Hematopoietic multipotent progenitor cell (in vitro differentiated cells): ENCODE measurements around the gene TUBB2A. TPM values are rescaled to one million over a fixed set of nuclear protein-coding genes. Genes with fewer than 3 reads are reported as not detected.
"Not testable (repeated sequence)": the region's sequence is repeated elsewhere in the genome, so short reads cannot be mapped to it uniquely, and the experiment has no call there.

Source experiments
- DNase-seq, 3 donors: peaks; one replicate each; pipeline ENCODE4 v3.0.0-alpha.2; 2011 to 2015; ENCODE audit warnings: low read depth in 2 of 3, low spot score in 2 of 3
- total RNA-seq: library from RNA; depleted of rRNA; stranded (reverse); fragments of >200 nt; gene quantifications from one replicate; pipeline ENCODE4 v1.2.3, GENCODE V29; 2012

The TUBB2A gene
- total RNA-seq, 1 donor, result 8.3 TPM

DNA sequence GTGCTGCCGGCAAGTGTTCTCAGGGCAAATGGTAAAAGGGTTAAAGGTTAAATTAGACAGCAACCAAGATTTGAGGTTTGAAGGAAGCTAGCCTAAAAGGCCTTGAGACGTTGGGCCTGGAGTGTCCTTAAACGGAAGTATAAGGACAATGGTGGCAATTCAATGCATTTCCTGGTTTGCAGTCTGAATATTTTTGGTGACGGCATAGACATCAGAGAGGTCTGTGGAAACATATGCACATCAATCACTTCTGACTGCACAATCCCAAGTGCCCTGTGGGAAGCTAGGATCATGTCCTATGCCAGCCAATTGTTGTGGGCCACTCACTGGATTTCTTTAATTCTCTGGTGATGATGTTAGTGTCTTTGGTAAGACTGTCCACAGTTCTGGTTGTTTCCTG lies 25.7 kb upstream of the TUBB2A start:
- no peak for DNase-seq

- no peak for DNase-seq
Measured at GRCh38 chr6:3181105-3181504, 23.8 kb upstream of the TUBB2A start.

DNA sequence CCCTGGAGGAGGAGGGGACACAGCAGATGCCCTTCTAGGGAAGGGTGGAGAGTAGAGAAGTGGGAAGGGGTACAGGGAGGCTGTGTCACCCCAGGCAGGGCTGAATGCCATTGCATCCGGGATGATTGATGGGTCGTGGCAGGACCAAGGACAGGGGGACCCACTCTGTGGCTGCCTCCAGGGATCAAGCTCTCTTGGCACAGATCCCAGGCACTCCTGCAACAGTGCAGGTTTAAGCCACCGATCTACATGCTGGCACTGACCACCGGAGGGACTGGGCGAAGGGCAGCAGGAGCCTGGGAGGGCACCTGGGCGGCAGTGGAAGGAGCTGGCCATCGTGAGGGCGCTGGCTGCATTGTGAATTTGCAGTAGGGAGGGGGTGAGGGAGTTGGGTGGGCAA lies 22.6 kb upstream of the TUBB2A start:
- not testable (repeated sequence) for DNase-seq

GRCh38 chr6:3178666-3179065 lies 21.3 kb upstream of the TUBB2A start:
- not testable (repeated sequence) for DNase-seq

- DNase-seq, result no peak
Measured at GRCh38 chr6:3176562-3177355, 19.4 kb upstream of the TUBB2A start.

DNA sequence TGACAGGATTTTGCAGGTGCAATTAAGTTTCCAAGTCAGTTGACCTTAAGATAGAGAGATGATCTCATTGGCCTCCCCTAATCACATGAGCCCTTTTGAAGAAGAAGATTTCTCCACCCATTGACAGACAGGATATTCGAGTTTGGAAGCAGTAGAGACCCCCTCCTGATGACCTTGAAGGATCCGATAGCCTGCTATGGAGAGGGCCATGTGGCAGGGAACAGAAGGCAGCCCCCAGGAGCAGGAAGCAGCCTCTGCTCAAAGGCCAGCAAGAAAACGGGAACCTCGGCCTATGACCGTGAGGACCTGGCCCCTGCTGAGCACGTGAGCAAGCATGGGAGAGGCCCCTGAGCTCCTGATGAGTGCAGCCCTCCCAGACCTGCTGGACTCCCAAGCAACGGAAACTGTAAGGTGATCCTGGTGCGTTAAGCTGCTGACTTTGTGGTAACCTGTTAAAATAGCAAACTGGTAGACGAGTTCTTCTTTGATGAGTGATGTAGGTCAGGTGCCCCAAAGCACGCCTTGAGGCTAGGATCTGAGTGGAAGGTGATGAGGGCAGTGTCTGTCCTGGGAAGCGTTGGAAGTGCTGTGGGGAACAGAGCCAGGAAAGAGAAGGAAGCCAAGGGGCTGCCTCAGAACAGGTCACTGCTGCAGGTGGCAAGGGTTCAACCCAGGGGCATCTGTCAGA lies 18.5 kb upstream of the TUBB2A start:
- no peak for DNase-seq

DNA sequence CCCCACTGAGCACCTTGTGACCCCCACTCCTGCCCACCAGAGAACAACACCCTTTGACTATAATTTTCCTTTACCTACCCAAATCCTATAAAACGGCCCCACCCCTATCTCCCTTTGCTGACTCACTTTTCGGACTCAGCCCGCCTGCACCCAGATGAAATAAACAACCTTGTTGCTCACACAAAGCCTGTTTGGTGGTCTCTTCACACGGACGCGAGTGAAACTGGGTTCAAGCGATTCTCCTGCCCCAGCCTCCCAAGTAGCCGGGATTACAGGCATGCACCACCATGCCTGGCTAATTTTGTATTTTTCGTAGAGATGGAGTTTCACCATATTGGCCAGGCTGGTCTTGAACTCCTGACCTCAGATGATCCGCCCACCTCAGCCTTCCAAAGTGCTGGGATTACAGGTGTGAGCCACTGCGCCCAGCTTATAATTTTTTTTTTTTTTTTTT lies 16.3 kb upstream of the TUBB2A start:
- not testable (repeated sequence) for DNase-seq

- DNase-seq, result not testable (repeated sequence)
Measured at GRCh38 chr6:3172789-3173188, 15.4 kb upstream of the TUBB2A start.

- DNase-seq, result not testable (repeated sequence)
Measured at GRCh38 chr6:3171313-3172175, 14.2 kb upstream of the TUBB2A start.

DNA sequence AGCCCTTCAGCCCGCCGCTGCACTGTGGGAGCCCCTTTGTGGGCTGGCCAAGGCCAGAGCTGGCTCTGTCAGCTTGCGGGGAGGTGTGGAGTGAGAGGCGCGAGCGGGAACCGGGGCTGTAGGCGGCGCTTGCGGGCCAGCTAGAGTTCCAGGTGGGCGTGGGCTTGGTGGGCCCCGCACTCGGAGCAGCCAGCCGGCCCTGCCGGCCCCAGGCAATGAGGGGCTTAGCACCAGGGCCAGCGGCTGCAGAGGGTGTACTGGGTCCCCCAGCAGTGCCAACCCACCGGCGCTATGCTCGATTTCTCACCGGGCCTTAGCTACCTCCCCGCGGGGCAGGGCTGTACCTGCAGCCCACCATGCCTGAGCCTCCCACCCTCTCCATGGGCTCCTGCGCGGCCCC lies 13.3 kb upstream of the TUBB2A start:
- not testable (repeated sequence) for DNase-seq

GRCh38 chr6:3168046-3168445 lies 10.7 kb upstream of the TUBB2A start:
- DNase-seq, result not testable (repeated sequence)

- DNase-seq, result not testable (repeated sequence)
Measured at GRCh38 chr6:3166535-3167225, 9.3 kb upstream of the TUBB2A start.

- no peak for DNase-seq
Measured at GRCh38 chr6:3165631-3166534, 8.5 kb upstream of the TUBB2A start.

DNA sequence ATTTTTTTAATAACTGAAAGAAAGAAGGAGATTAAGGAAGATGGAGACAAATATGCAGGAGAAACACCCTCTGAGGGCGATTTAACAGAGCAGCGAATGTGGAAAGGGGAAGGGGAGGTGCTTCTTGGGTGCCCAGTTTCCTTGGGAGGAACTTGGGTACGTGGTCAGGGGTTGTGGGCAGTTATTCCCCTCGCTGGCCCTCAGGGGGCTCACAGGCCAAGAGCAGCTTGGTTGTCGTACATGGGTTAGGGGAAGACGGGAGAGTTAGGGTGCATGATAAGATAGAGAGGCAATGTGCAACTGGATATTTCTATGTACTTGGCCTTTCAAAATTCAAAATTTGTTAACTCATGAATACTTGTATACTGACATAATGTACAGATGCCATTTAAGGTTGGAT lies 7.0 kb upstream of the TUBB2A start:
- no peak for DNase-seq

DNA sequence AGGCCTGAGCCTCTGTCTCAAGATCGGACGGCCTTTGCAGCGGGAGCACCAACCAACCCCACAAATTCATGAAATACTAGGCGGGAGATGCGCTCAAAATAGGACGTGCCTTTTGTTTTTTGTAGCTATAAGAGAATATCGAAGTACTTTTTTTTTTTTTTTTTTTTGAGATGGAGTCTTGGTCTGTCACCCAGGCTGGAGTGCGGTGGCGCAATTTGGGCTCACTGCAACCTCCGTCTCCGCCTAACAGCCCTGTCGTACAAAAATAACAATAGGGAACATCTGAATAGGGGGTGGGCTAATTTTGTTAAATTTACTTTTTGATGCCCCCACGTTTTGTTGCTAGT lies 5.9 kb upstream of the TUBB2A start:
- DNase-seq, result peak in 1 of 3 donors; percentile 51

- peak in 2 of 3 donors; percentile 80 to 81 for DNase-seq
Measured at GRCh38 chr6:3162565-3163247, 5.4 kb upstream of the TUBB2A start.

DNA sequence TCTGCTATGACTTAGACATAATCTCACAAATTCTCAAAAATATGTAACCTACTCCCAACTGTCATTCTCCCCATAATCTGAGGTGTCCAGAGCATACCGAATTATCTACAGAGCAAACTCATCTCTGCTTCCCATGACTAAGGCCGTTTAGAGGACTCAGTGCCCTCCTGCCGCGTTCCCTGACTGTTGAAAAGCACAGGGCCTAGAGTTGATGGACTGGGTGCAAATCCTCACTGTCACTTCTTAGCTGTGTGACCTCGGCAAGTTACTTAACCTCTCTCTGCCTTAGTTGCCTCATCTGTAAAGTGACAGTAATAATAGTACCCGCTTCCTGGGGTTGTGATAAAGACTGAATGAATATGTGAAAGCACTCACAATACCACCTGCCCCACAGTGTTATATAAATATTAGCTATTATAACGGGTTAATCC lies 4.7 kb upstream of the TUBB2A start:
- DNase-seq, result no peak

DNA sequence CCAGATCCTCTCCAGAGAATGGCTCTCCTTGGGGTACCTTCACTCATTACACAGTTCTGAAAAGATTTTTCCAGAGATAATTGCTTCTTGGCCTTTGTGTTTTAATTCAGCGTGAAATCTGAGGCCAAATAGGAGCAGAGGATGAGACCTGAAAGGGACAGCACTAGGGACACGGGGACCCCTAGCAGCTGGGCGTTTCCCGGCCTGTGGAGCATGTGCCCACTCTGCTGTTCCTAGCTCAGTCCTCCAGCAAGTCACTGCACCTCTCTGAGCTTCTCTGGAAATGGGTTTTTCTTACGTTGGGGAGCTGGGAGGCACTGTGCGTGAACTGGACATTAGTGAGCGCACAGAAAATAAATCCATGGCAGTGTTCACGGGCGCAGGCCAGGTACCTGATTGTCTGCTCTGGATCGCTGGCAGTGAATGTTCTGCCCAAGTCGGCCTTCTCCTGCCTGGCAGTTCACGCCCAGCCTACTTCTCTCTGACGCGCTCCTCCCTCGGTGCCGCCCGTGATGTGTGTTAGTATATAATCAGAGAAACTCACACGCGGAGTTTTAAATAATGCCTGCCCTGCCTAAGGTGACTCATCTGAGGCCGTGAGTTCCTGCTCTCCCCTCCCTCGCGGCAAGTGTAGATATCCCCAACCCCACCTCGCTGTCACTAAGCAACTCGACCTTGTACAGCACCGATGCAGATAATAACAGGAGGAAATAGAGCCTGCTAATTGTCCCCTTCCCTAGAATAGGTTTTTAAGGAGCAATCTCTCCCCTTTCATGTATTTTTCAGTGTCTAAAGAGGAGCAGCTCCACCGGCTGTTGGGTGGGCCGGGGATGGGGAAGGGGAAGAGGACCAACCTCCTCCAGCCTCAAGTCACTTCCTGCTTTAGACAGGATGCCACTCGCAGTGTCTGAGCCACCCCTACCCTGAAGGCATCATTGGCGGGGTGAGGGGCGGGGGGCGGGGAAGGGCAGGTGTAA lies 2.7 kb upstream of the TUBB2A start:
- peak; percentile 46 to 67 (median 62) for DNase-seq
